ENCODE measurements around the gene NPSR1.
"Not testable (repeated sequence)": the region's sequence is repeated elsewhere in the genome, so short reads cannot be mapped to it uniquely, and the experiment has no call there.

NPSR1 gene

GRCh38 chr7:34760271-34760670 lies 102.3 kb downstream of the NPSR1 start:
- Mint-ChIP-seq H3K4me3 (no peak overlapping the region), H3K27ac (no peak overlapping the region), H3K36me3 (no peaks in the 10 kb centered on the region), H3K27me3 (no peaks in the 10 kb centered on the region), H3K4me1 (no peaks in the 10 kb centered on the region), H3K9me3 (no peaks in the 10 kb centered on the region)
- no peak for ATAC-seq

GRCh38 chr7:34761206-34761605 lies 103.2 kb downstream of the NPSR1 start:
- no peak overlapping the region for H3K4me3 Mint-ChIP-seq
- H3K4me1 Mint-ChIP-seq: no peaks in the 10 kb centered on the region
- no peak overlapping the region for H3K27ac Mint-ChIP-seq
- no peaks in the 10 kb centered on the region for H3K9me3 Mint-ChIP-seq
- H3K36me3 Mint-ChIP-seq: no peaks in the 10 kb centered on the region
- no peaks in the 10 kb centered on the region for H3K27me3 Mint-ChIP-seq
- ATAC-seq: no peak

DNA sequence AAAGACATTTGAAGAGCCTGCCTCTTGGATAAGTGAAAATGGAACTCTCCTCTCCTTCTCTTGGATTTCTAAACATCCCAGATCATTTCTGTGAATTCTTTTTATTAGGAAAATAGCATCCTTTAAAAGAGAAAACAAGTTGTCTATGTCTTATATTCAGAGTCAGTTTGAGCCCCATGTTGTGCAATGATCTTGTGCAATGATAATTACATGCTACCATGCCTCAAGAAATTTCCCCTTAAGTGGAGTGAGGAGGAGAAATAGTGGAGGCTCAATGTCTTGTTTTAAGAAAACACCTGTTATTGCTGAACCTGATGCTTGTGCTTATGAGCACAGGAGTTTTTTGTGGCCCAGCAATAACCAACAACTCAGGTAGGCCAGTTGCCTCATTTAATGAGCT lies 103.6 kb downstream of the NPSR1 start:
- Mint-ChIP-seq H3K36me3 (no peaks in the 10 kb centered on the region), H3K4me1 (no peaks in the 10 kb centered on the region), H3K9me3 (no peaks in the 10 kb centered on the region), H3K27ac (no peak overlapping the region), H3K4me3 (no peak overlapping the region), H3K27me3 (no peaks in the 10 kb centered on the region)
- no peak for ATAC-seq

DNA sequence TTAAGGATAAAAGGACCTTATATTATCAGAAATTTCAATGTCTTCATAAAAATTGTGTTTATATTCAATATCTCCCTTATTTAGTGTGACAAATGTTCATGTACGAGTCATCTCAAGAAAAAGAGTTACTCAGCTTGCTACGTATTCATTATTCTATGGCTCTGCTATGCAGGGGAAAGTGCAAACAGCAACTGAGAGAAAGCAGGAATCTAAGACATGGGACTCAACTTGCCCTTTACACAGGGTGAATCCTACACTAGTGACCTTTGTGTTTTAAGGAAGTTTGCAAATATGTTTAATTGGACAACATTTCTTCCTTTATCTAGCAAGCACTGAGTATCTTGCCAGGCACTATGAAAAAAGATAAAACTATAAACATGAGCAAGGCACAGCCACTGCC lies 104.7 kb downstream of the NPSR1 start:
- Mint-ChIP-seq H3K27ac (no peak overlapping the region), H3K9me3 (no peaks in the 10 kb centered on the region), H3K4me1 (no peaks in the 10 kb centered on the region), H3K4me3 (no peak overlapping the region), H3K36me3 (no peaks in the 10 kb centered on the region), H3K27me3 (no peaks in the 10 kb centered on the region)
- ATAC-seq: no peak

DNA sequence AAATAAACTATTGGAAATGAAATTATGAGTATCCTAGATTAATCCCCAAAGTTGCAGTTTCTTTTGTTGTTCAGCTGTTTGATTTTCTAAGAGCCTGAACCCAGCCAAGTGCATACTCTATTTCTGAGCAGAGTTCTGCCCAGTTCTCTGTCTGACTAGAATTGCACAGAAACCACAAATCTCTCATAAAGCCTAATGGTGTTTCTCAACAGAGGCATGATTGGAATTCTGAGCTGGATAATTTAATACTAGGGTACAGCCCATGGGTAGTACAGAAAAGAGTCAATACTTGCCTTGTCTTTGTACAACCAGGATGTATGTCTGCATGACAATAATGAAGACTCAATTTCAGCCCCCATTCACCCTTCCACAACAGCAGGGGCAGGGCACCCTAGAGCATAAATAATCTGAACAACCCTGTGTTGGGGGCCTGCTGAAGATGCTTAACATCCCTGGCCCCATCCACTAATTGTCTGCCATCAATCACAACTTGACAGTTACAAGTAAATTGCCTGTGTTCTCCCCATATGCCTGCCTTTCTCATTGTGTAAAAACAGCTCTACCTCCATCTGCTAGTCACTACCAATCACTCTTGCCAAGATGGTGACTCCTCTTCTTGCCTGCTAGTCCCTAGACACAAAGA lies 114.4 kb downstream of the NPSR1 start:
- H3K36me3 Mint-ChIP-seq: no peaks in the 10 kb centered on the region

DNA sequence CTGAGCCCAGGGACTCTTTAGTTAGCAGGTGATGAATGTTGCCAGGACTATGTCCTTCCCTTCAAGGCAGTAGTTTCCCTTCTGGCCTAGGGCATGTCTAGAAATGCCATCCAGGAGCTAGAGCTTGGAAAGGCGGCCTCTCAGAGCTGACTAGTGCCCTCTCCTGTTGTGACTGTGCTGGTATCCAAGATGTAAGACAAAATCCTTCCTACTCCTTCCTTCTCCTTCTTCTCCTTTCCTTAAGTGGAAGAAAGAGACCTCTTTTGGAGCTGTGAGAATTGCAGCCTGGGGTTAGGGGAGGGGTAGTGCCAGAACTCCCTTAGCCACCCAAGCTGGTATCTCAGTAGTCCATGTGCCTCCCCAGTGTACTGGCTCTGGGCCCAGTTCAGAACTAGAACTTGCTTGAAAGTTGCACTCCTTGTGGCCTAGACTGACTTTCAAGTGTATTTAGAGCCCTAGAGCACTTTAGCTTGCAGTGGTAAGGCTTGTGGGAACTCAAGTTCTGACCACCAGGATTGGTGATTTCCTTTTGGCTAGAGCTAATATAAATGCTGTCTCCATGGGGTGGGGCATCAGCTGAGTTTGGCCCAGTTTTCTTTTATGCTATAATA lies 118.8 kb downstream of the NPSR1 start:
- no peak for ATAC-seq
- no peak overlapping the region for H3K4me3 Mint-ChIP-seq
- no peaks in the 10 kb centered on the region for H3K36me3 Mint-ChIP-seq
- no peaks in the 10 kb centered on the region for H3K4me1 Mint-ChIP-seq
- H3K9me3 Mint-ChIP-seq: peaks cover 4% of the 10 kb centered on the region
- no peak overlapping the region for H3K27ac Mint-ChIP-seq
- H3K27me3 Mint-ChIP-seq: no peaks in the 10 kb centered on the region

More for the DNA sequence above, 114.4 kb downstream of the NPSR1 start:
- ATAC-seq: no peak
- H3K4me3 Mint-ChIP-seq: no peak overlapping the region
- H3K27me3 Mint-ChIP-seq: no peaks in the 10 kb centered on the region
- peaks cover 3% of the 10 kb centered on the region for H3K9me3 Mint-ChIP-seq
- no peaks in the 10 kb centered on the region for H3K4me1 Mint-ChIP-seq
- no peak overlapping the region for H3K27ac Mint-ChIP-seq

DNA sequence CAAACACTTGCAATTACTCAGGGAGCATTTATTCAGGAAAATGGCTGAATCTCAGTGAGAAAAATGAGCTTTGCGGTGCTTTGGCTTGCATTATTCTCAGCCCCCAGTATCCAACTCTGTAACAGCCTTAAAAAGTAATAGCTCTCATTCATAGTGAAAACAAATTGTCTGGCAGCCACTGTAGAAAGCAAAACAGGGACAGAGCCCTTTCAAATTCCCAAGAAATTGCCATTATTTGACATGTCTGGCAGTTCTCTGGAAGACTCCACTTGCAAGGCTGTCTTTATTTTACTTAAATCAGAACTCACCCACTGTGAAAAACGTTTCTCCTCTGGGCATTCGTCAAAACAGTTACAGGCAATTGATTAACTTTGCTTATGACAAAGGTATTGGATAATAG lies 122.5 kb downstream of the NPSR1 start:
- Mint-ChIP-seq H3K27me3 (no peaks in the 10 kb centered on the region), H3K27ac (no peak overlapping the region), H3K9me3 (peaks cover 20% of the 10 kb centered on the region), H3K4me1 (no peaks in the 10 kb centered on the region), H3K4me3 (no peak overlapping the region), H3K36me3 (no peaks in the 10 kb centered on the region)
- no peak for ATAC-seq

GRCh38 chr7:34787586-34787985 lies 129.6 kb downstream of the NPSR1 start:
- Mint-ChIP-seq H3K27me3 (no peaks in the 10 kb centered on the region), H3K36me3 (no peaks in the 10 kb centered on the region), H3K27ac (no peak overlapping the region), H3K9me3 (peaks cover 14% of the 10 kb centered on the region), H3K4me1 (no peaks in the 10 kb centered on the region), H3K4me3 (no peak overlapping the region)
- ATAC-seq: no peak

DNA sequence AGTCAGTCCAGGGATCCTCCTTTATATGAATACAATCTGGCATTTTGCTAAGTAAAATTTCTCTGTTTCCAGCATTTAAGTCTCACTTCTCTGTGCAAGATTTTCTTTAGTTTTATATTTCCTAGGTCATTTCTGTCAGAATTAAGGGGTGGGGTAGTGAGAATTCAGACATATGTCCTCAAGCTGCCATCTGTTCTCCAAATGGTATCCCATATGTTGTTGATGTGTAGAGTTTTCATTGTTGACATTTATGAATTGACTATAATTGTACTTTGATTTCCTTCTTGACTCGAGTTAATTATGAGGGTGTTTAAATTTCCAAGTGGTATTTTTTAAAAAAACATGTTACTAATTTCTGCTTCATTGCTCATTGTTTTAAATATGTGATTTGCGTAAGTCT lies 148.8 kb downstream of the NPSR1 start:
- peaks cover 28% of the 10 kb centered on the region for H3K27me3 Mint-ChIP-seq
- no peaks in the 10 kb centered on the region for H3K4me1 Mint-ChIP-seq
- H3K4me3 Mint-ChIP-seq: no peak overlapping the region
- H3K9me3 Mint-ChIP-seq: peaks cover 4% of the 10 kb centered on the region
- no peak for ATAC-seq
- H3K36me3 Mint-ChIP-seq: no peaks in the 10 kb centered on the region
- no peak overlapping the region for H3K27ac Mint-ChIP-seq

DNA sequence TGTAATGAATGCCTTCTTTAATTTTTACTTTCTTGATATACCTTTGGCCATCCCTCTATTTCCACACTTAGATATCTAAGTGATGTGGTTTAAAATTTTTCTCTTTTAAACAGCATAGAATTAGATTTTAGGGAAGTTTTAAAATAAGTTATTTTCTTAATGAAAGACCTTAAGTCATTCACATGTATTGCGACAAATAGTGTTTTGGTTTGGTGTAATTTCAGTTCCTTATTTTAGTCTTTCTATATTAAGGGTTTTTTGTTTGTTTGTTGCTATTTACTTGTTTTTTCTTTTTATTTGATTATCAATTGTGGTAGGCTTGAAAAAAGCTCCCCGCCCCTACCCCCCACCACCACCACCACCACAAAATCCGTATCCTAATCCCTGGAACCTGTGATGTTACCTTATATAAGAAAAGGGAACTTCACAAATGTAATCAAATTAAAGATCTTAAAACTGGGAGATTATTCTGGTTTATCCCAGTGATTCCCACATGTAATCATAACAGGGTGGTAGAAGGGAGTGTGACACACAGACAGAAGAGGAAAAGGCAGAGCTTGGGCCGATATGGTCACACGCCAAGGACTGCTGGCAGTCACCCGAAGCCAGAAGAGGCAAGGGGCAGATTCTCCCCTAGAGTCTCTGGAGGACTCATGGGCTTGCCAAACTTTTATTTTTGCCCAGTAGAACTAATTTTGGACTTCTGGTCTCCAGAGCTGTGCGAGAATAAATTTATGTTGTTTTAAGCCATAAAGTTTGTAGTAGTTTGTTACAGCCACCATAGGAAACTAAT lies 149.7 kb downstream of the NPSR1 start:
- no peak overlapping the region for H3K27ac Mint-ChIP-seq
- peaks cover 4% of the 10 kb centered on the region for H3K9me3 Mint-ChIP-seq
- H3K36me3 Mint-ChIP-seq: no peaks in the 10 kb centered on the region
- peaks cover 36% of the 10 kb centered on the region for H3K27me3 Mint-ChIP-seq
- ATAC-seq: no peak
- no peak overlapping the region for H3K4me3 Mint-ChIP-seq
- H3K4me1 Mint-ChIP-seq: no peaks in the 10 kb centered on the region

GRCh38 chr7:34814203-34814842 lies 156.3 kb downstream of the NPSR1 start:
- H3K9me3 Mint-ChIP-seq, H3K4me3 Mint-ChIP-seq, H3K36me3 Mint-ChIP-seq, H3K4me1 Mint-ChIP-seq, H3K27ac Mint-ChIP-seq, ATAC-seq: not testable (repeated sequence)
- peaks cover 28% of the 10 kb centered on the region for H3K27me3 Mint-ChIP-seq

DNA sequence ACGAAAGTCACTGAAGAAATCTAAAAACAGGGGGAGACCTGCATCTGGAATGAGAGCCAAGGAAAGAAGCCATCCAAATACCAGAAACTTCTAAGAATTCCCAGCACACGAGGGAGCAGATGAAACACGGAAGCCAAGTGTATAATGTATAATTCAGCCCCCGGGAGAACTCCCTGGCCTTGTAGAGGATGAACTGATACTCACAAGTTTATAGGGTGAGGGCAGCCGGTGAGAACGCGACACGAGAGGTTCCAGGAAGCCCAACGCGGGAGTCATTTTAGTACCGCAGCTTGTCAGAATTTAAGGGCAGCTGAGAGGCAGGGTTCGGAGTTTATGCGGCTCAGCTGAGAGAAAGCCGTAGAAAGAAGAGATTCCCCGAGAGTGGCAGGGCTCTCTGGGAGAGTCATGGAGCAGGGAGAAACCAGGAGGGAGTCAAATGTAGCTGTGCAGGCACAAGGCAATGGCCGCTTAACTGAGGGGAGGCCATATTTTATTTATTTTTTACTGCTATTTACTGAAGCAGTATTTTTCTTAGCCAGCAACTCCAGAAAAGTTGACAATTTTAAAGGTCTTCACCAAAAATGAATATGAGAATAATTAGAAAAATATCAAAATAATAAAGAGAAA lies 164.0 kb downstream of the NPSR1 start:
- Mint-ChIP-seq H3K4me3 (no peak overlapping the region), H3K4me1 (no peaks in the 10 kb centered on the region), H3K36me3 (no peaks in the 10 kb centered on the region), H3K27ac (no peak overlapping the region), H3K9me3 (no peaks in the 10 kb centered on the region), H3K27me3 (no peaks in the 10 kb centered on the region)
- ATAC-seq: no peak

GRCh38 chr7:34823650-34824258 lies 165.7 kb downstream of the NPSR1 start:
- H3K4me3 Mint-ChIP-seq: no peak overlapping the region
- no peaks in the 10 kb centered on the region for H3K36me3 Mint-ChIP-seq
- no peak overlapping the region for H3K27ac Mint-ChIP-seq
- H3K4me1 Mint-ChIP-seq: no peaks in the 10 kb centered on the region
- no peak for ATAC-seq
- no peaks in the 10 kb centered on the region for H3K27me3 Mint-ChIP-seq
- no peaks in the 10 kb centered on the region for H3K9me3 Mint-ChIP-seq

DNA sequence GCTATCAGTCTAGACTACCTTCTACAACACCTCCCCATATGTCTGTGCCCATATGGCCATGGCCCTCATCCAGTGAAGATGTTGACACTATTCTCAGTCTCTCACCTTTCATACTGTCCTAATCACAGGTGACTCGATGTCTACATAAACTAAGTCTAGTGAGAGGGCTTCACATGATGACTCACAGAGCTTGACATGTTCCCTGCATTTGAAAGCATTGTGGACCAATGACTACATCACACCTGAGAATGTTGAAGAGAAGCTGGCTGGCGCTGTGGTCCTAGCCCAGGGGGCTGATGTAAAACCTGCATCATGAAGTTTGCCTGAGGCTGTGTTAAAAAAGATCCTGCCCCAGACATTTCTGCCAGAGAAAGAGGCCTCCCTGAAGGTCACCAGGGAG lies 167.2 kb downstream of the NPSR1 start:
- H3K27ac Mint-ChIP-seq: no peak overlapping the region
- no peaks in the 10 kb centered on the region for H3K4me1 Mint-ChIP-seq
- H3K36me3 Mint-ChIP-seq: no peaks in the 10 kb centered on the region
- ATAC-seq: no peak
- H3K27me3 Mint-ChIP-seq: no peaks in the 10 kb centered on the region
- no peak overlapping the region for H3K4me3 Mint-ChIP-seq
- H3K9me3 Mint-ChIP-seq: no peaks in the 10 kb centered on the region

DNA sequence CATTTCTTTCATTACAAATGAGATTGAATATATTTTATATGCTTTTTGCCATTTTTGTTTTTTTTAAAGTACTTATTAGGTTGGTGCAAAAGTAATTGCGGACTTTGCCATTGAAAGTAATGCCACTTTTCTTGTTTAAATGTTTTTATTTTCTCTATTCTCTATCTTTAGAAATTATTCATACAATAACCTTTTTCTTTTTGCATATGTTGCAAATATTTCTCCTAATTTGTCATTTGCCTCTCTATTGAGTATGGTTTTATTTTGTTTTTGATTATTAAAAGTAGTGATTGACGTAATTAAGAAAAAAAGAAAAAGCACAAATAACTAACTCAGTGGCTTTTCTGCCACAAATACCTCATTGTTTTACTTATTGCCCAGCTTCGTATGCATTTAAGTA lies 172.4 kb downstream of the NPSR1 start:
- Mint-ChIP-seq H3K9me3 (no peaks in the 10 kb centered on the region), H3K4me3 (no peak overlapping the region), H3K4me1 (no peaks in the 10 kb centered on the region), H3K27ac (no peak overlapping the region), H3K36me3 (no peaks in the 10 kb centered on the region), H3K27me3 (no peaks in the 10 kb centered on the region)
- no peak for ATAC-seq

Data from stimulated activated memory B cell treated with anti-CD40 and anti-IgM and Interleukin-4, amounts not matched to agents 10 μg/mL and 1 μg/mL and 100 μg/mL, for 72 hours (primary cell).